Gastrocnemius medialis (tissue), 4 donors: ENCODE measurements around the gene GABRB2.

ENCODE experiments used
- CTCF ChIP-seq, 5 experiments: fragments of 450-650 bp in 3 of 5; fragments of 200-600 bp in 2 of 5; sonication (generic) in 2 of 5; IDR thresholded peaks in 4 of 5; conservative IDR thresholded peaks in 1 of 5; 1 replicate in 4 of 5; 2 replicates in 1 of 5; pipeline ENCODE4 v1.5.1; 2016 to 2019; ENCODE audit warnings: antibody characterized with exemption in 5 of 5, mild to moderate bottlenecking in 3 of 5, moderate library complexity in 3 of 5
- POLR2A ChIP-seq, 2 donors: fragments of 450-650 bp; IDR thresholded peaks; one replicate each; pipeline ENCODE4 v1.6.1; 2017; ENCODE audit warnings: antibody characterized with exemption in 2 of 2, mild to moderate bottlenecking in 2 of 2, moderate library complexity in 2 of 2

GRCh38 chr5:161256957-161257356 is 289.6 kb downstream of the GABRB2 start:
- TF ChIP-seq CTCF (IDR thresholded peaks at IDR 0.05 in 4 of 5, conservative IDR thresholded peaks at IDR 0.05 in 1 of 5) (no peak), POLR2A (IDR thresholded peaks at IDR 0.05) (no peak)
